HCT116 (cell line): ENCODE results near the gene PLEKHA6. TPM values are rescaled to one million over a fixed set of nuclear protein-coding genes. Genes with fewer than 3 reads are reported as not detected.

Experiments
- ATAC-seq: fragments of 200-7000 bp; cut with Tn5 transposase; 2 replicates; pipeline ENCODE4 v1.9.1; 2020; ENCODE audit warnings: mild to moderate bottlenecking, moderate library complexity
- BruUV-seq: library from RNA; stranded (reverse); fragments of 400-500 nt; replicated peaks from 2 replicates; lab custom pipeline; 2021; lab: Mats Ljungman, UMichigan
- CTCF ChIA-PET: fragments of 300-600 bp; sonication (Branson Sonifier 250); formaldehyde crosslinking; loops from one replicate; lab custom pipeline; 2021; ENCODE audit warnings: antibody characterized with exemption; lab: Charles Lee
- POLR2A ChIA-PET: fragments of 300-600, 350-600 bp; sonication (Branson Sonifier 250); formaldehyde crosslinking; loops from one replicate; lab custom pipeline; 2021; ENCODE audit warnings: antibody characterized with exemption; lab: Charles Lee
- RAD21 ChIA-PET, 2 experiments: fragments of 300-600 bp; sonication (Branson Sonifier 250); formaldehyde crosslinking; loops; one replicate each; lab custom pipeline; 2023; ENCODE audit warnings: low total read pairs in 2 of 2; ENCODE audit not compliant: uncharacterized antibody in 2 of 2, unreplicated experiment in 2 of 2, low non-redundant PET in 1 of 2; lab: Charles Lee
- DNase-seq: peaks from one replicate; pipeline ENCODE4 v3.0.0-alpha.2; 2010; ENCODE audit warnings: low read depth, low spot score
- H2AFZ ChIP-seq: fragments of 200-600 bp; shearing (Covaris generic), sonication (generic); 2 replicates; pipeline ENCODE4 v1.6.1; 2017; ENCODE audit warnings: low read depth, mixed run types, mixed read lengths, antibody characterized with exemption, low read length; ENCODE audit not compliant: poor library complexity, severe bottlenecking
- H3K27ac ChIP-seq: 2 replicates; pipeline ENCODE4 v1.5.1; 2012; ENCODE audit warnings: low read depth, low read length
- H3K27me3 ChIP-seq: fragments of 200-600 bp; sonication (generic); 2 replicates; pipeline ENCODE4 v1.6.1; 2016; ENCODE audit warnings: mixed run types, low read length, mixed read lengths; ENCODE audit not compliant: insufficient read depth
- H3K36me3 ChIP-seq, 2 experiments: fragments of 200-500 bp in 1 of 2; fragments of 200-600 bp in 1 of 2; sonication (Bioruptor generic) in 1 of 2; sonication (generic) in 1 of 2; 2 replicates each; pipeline versions ENCODE4 v1.5.1 to v1.6.1; 2014 to 2016; ENCODE audit warnings: low read length in 2 of 2, inconsistent platforms in 1 of 2, mixed read lengths in 1 of 2, mixed run types in 1 of 2; ENCODE audit not compliant: insufficient read depth in 2 of 2, control insufficient read depth in 1 of 2
- H3K4me1 ChIP-seq, 2 experiments: fragments of 200-600 bp in 1 of 2; sonication (generic) in 1 of 2; 2 replicates each; pipeline versions ENCODE4 v1.5.1 to v1.6.1; 2012 to 2017; ENCODE audit warnings: low read length in 2 of 2, inconsistent platforms in 1 of 2, mild to moderate bottlenecking in 1 of 2, mixed read lengths in 1 of 2, mixed run types in 1 of 2, moderate library complexity in 1 of 2; ENCODE audit not compliant: insufficient read depth in 2 of 2, control insufficient read depth in 1 of 2
- H3K4me2 ChIP-seq: fragments of 200-600 bp; sonication (generic); 2 replicates; pipeline ENCODE4 v1.6.1; 2017; ENCODE audit warnings: mixed run types, low read length, mixed read lengths
- H3K4me3 ChIP-seq, 2 experiments: fragments of 200-600 bp in 1 of 2; sonication (generic) in 1 of 2; replicated peaks in 1 of 2; 2 replicates each; pipeline ENCODE4 v1.5.1; 2011 to 2016; ENCODE audit warnings: low read length in 2 of 2, control low read depth in 1 of 2, low read depth in 1 of 2, mild to moderate bottlenecking in 1 of 2, mixed read lengths in 1 of 2, mixed run types in 1 of 2
- H3K79me2 ChIP-seq: fragments of 200-600 bp; sonication (generic); 2 replicates; pipeline ENCODE4 v1.6.1; 2017; ENCODE audit warnings: mild to moderate bottlenecking, mixed run types, low read length, moderate library complexity, mixed read lengths; ENCODE audit not compliant: insufficient read depth
- H3K9ac ChIP-seq: fragments of 200-600 bp; sonication (generic); 2 replicates; pipeline ENCODE4 v1.6.1; 2016; ENCODE audit warnings: low read length, mixed read lengths
- H3K9me2 ChIP-seq: fragments of 200-600 bp; sonication (generic), shearing (Covaris generic); 2 replicates; pipeline ENCODE4 v1.6.1; 2017; ENCODE audit warnings: mixed run types, mild to moderate bottlenecking, moderate library complexity; ENCODE audit not compliant: insufficient read depth
- H3K9me3 ChIP-seq, 2 experiments: fragments of 200-500 bp in 1 of 2; fragments of 200-600 bp in 1 of 2; sonication (Bioruptor generic) in 1 of 2; sonication (generic) in 1 of 2; 2 replicates each; pipeline ENCODE4 v1.6.1; 2014 to 2017; ENCODE audit warnings: low read length in 2 of 2, mixed read lengths in 2 of 2, inconsistent platforms in 1 of 2, low read depth in 1 of 2, mild to moderate bottlenecking in 1 of 2, mixed run types in 1 of 2, moderate library complexity in 1 of 2; ENCODE audit not compliant: control insufficient read depth in 1 of 2, insufficient read depth in 1 of 2
- H4K20me1 ChIP-seq: fragments of 200-600 bp; sonication (generic), shearing (Covaris generic); 2 replicates; pipeline ENCODE4 v1.6.1; 2017; ENCODE audit warnings: mixed run types, mild to moderate bottlenecking, moderate library complexity; ENCODE audit not compliant: insufficient read depth
- ATF3 ChIP-seq: IDR thresholded peaks from 2 replicates; pipeline ENCODE4 v1.6.1; 2012
- CBX3 ChIP-seq: IDR thresholded peaks from 2 replicates; pipeline ENCODE4 v1.6.1; 2012; ENCODE audit warnings: low read depth
- CEBPB ChIP-seq: IDR thresholded peaks from 2 replicates; pipeline ENCODE4 v1.6.1; 2012; ENCODE audit warnings: low read depth
- CTCF ChIP-seq, 3 experiments: fragments of 200-600 bp in 1 of 3; sonication (generic) in 1 of 3; IDR thresholded peaks in 2 of 3; conservative IDR thresholded peaks in 1 of 3; 2 replicates each; pipeline ENCODE4 v1.5.1; 2012 to 2017; ENCODE audit warnings: low read depth in 2 of 3, low read length in 2 of 3, antibody characterized with exemption in 1 of 3, borderline replicate concordance in 1 of 3, control low read depth in 1 of 3, mild to moderate bottlenecking in 1 of 3, mixed read lengths in 1 of 3, mixed run types in 1 of 3, moderate library complexity in 1 of 3; ENCODE audit not compliant: insufficient read depth in 1 of 3
- EGR1 ChIP-seq: IDR thresholded peaks from 2 replicates; pipeline ENCODE4 v1.6.1; 2012; ENCODE audit warnings: low read depth
- ELF1 ChIP-seq: IDR thresholded peaks from 2 replicates; pipeline ENCODE4 v1.6.1; 2012; ENCODE audit warnings: low read depth, borderline replicate concordance
- EZH2 ChIP-seq: fragments of 200-600 bp; sonication (generic); IDR thresholded peaks from 2 replicates; pipeline ENCODE4 v1.6.1; 2017; ENCODE audit warnings: antibody characterized with exemption, mixed run types
- EZH2phosphoT487 ChIP-seq: fragments of 200-600 bp; IDR thresholded peaks from 2 replicates; pipeline ENCODE4 v1.6.1; 2018; ENCODE audit warnings: antibody characterized with exemption, borderline replicate concordance
- FOSL1 ChIP-seq: IDR thresholded peaks from 2 replicates; pipeline ENCODE4 v1.6.1; 2012; ENCODE audit warnings: low read depth
- JUND ChIP-seq: IDR thresholded peaks from 2 replicates; pipeline ENCODE4 v1.6.1; 2012
- MAX ChIP-seq: IDR thresholded peaks from 2 replicates; pipeline ENCODE4 v1.6.1; 2012
- POLR2A ChIP-seq: IDR thresholded peaks from 2 replicates; pipeline ENCODE4 v1.7.0; 2011; ENCODE audit warnings: borderline replicate concordance; ENCODE audit not compliant: insufficient read depth, insufficient read length; ENCODE audit errors: extremely low read depth
- POLR2AphosphoS5 ChIP-seq: IDR thresholded peaks from 2 replicates; pipeline ENCODE4 v1.6.1; 2011; ENCODE audit warnings: mild to moderate bottlenecking, low read depth, low read length, moderate library complexity
- RAD21 ChIP-seq: IDR thresholded peaks from 2 replicates; pipeline ENCODE4 v1.6.1; 2012; ENCODE audit warnings: low read depth, mild to moderate bottlenecking
- SIN3A ChIP-seq: IDR thresholded peaks from 2 replicates; pipeline ENCODE4 v1.6.1; 2012; ENCODE audit warnings: low read depth
- SRF ChIP-seq: IDR thresholded peaks from 2 replicates; pipeline ENCODE4 v1.6.1; 2012; ENCODE audit warnings: low read depth
- TCF7L2 ChIP-seq: IDR thresholded peaks from 2 replicates; pipeline ENCODE4 v1.7.0; 2011; ENCODE audit warnings: borderline replicate concordance, inconsistent platforms; ENCODE audit not compliant: insufficient read depth, insufficient read length; ENCODE audit errors: extremely low read depth
- YY1 ChIP-seq: IDR thresholded peaks from 2 replicates; pipeline ENCODE4 v1.6.1; 2011; ENCODE audit warnings: low read length, low read depth, moderate library complexity, mild to moderate bottlenecking; ENCODE audit not compliant: insufficient replicate concordance; ENCODE audit errors: extremely low read depth
- ZBTB33 ChIP-seq: IDR thresholded peaks from 2 replicates; pipeline ENCODE4 v1.6.1; 2011; ENCODE audit warnings: mild to moderate bottlenecking, low read length, moderate library complexity; ENCODE audit not compliant: insufficient replicate concordance; ENCODE audit errors: extremely low read depth
- ZNF274 ChIP-seq: fragments of 200-500 bp; sonication (Bioruptor generic); IDR thresholded peaks from 2 replicates; pipeline ENCODE4 v1.6.1; 2014; ENCODE audit warnings: mild to moderate bottlenecking, low read depth, low read length, inconsistent platforms
- intact Hi-C: fragments of 100-400 bp; cut with micrococcal nuclease; formaldehyde crosslinking; loops from 2 replicates; pipeline ENCODE4 v1.10.0; 2022
- total RNA-seq: library from RNA; stranded (reverse); gene quantifications from one replicate; pipeline ENCODE4 v1.2.1, GENCODE V29; 2021; ENCODE audit not compliant: unreplicated experiment

Gene PLEKHA6
- total RNA-seq, 1 experiment from 2014 or later, result 13.1 TPM

GRCh38 chr1:204258213-204259115, 101.3 kb downstream of the PLEKHA6 start:
- DNase-seq (peak; percentile 37), ATAC-seq (peak; percentile 97)
- no peaks in the 10 kb centered on the region for H4K20me1 ChIP-seq
- BruUV-seq, result no TSS peak
- no peaks in the 10 kb centered on the region for H3K27me3 ChIP-seq
- H2AFZ ChIP-seq, result no peak overlapping the region
- H3K79me2 ChIP-seq, result no peaks in the 10 kb centered on the region
- no peaks in the 10 kb centered on the region for H3K9me2 ChIP-seq
- H3K4me2 ChIP-seq, result no peak overlapping the region
- no peaks in the 10 kb centered on the region for H3K9me3 ChIP-seq
- intact Hi-C loops, result loop anchor here (1.0 to 5.0 kb wide), 4 partner anchors 96 to 397 kb away; partner anchors contain the start of gene SNRPE
- no peaks in the 10 kb centered on the region for H3K4me1 ChIP-seq
- CTCF ChIA-PET, result interaction anchor here (0.6 to 2.4 kb wide), 13 partner anchors 10 to 245 kb away, joined by 3 to 42 read pairs (median 5); partner anchors contain the start of gene PLEKHA6
- no peak overlapping the region for H3K27ac ChIP-seq
- H3K9ac ChIP-seq, result no peak overlapping the region
- RAD21 ChIA-PET, result interaction anchor here (0.8 to 1.6 kb wide), 4 partner anchors 11 to 105 kb away, joined by 3 to 11 read pairs (median 5); partner anchors contain the start of gene PLEKHA6 (in 1 of the 2)
- POLR2A ChIA-PET, result interaction anchor here (1.0 kb wide), 1 partner anchor 106 kb away, joined by 3 read pairs; no protein-coding TSS in a partner anchor
- H3K4me3 ChIP-seq, result no peak overlapping the region
- H3K36me3 ChIP-seq, result no peaks in the 10 kb centered on the region; a peak in 1 of 4 replicates
- TF ChIP-seq CBX3, result no peak
- no peak for TF ChIP-seq POLR2A
- no peak for TF ChIP-seq ELF1
- TF ChIP-seq RAD21, result peak; percentile 88
- TF ChIP-seq ZBTB33, result no peak
- TF ChIP-seq CEBPB, result no peak
- no peak for TF ChIP-seq SIN3A
- TF ChIP-seq EZH2, result no peak
- peak; percentile 24 for TF ChIP-seq YY1
- no peak for TF ChIP-seq EGR1
- no peak for TF ChIP-seq FOSL1
- TF ChIP-seq POLR2AphosphoS5, result no peak
- TF ChIP-seq JUND, result no peak
- peak; percentile 85 to 93 (median 91) for TF ChIP-seq CTCF (IDR thresholded peaks at IDR 0.05 in 2 of 3, conservative IDR thresholded peaks at IDR 0.05 in 1 of 3; ENCODE audit: borderline replicate concordance in 1 of 3, insufficient read depth in 1 of 3, low read depth in 2 of 3, low read length in 2 of 3)
- no peak for TF ChIP-seq TCF7L2
- no peak for TF ChIP-seq ZNF274
- no peak for TF ChIP-seq EZH2phosphoT487
- TF ChIP-seq MAX, result no peak
- TF ChIP-seq ATF3, result no peak
- no peak for TF ChIP-seq SRF
